B cell (primary cell): ENCODE results near the gene ATP6V0E2. TPM values are rescaled to one million over a fixed set of nuclear protein-coding genes. Genes with fewer than 3 reads are reported as not detected.

ENCODE experiments used
- ATAC-seq: fragments of 200-7000 bp; cut with Tn5 transposase; one replicate; pipeline ENCODE4 v1.10.0; 2021; ENCODE audit warnings: low read depth, mild to moderate bottlenecking, moderate number of reproducible peaks, moderate library complexity
- CTCF ChIA-PET: fragments of 350-600 bp; sonication (Branson Sonifier 250); formaldehyde crosslinking; loops from one replicate; lab custom pipeline; 2021; ENCODE audit warnings: antibody characterized with exemption, inconsistent platforms; lab: Charles Lee
- POLR2A ChIA-PET: fragments of 350-600 bp; sonication (Branson Sonifier 250); formaldehyde crosslinking; loops from one replicate; lab custom pipeline; 2021; ENCODE audit warnings: antibody characterized with exemption; lab: Charles Lee
- DNase-seq: peaks from one replicate; pipeline ENCODE4 v3.0.0; 2013
- H2AFZ ChIP-seq: 2 replicates; pipeline ENCODE4 v1.6.1; 2012; ENCODE audit warnings: mild to moderate bottlenecking, low read depth, low read length; ENCODE audit not compliant: insufficient read depth, poor library complexity, severe bottlenecking
- H3K27ac ChIP-seq, 2 donors: 1 replicate in 1 of 2; 2 replicates in 1 of 2; pipeline ENCODE4 v1.5.1; 2012 to 2013; ENCODE audit warnings: low read length in 2 of 2, mild to moderate bottlenecking in 2 of 2, moderate library complexity in 1 of 2
- H3K27me3 ChIP-seq, 4 experiments: fragments of 200-600 bp in 1 of 4; sonication (generic) in 1 of 4; replicated peaks in 1 of 4; 1 replicate in 2 of 4; 2 replicates in 2 of 4; pipeline versions ENCODE4 v1.6.1 to v1.7.0; 2013 to 2016; ENCODE audit warnings: low read length in 3 of 4, mild to moderate bottlenecking in 2 of 4, mixed read lengths in 1 of 4, moderate library complexity in 1 of 4; ENCODE audit not compliant: insufficient read depth in 4 of 4, control insufficient read depth in 3 of 4; ENCODE audit errors: control extremely low read depth in 1 of 4
- H3K36me3 ChIP-seq, 2 experiments: replicated peaks in 1 of 2; 1 replicate in 1 of 2; 2 replicates in 1 of 2; pipeline versions ENCODE4 v1.6.1 to v1.7.1; 2013; ENCODE audit warnings: low read length in 1 of 2; ENCODE audit not compliant: insufficient read depth in 2 of 2, control insufficient read depth in 1 of 2; ENCODE audit errors: control extremely low read depth in 1 of 2, extremely low read depth in 1 of 2
- H3K4me1 ChIP-seq, 2 donors: fragments of 200-600 bp in 1 of 2; sonication (generic) in 1 of 2; 1 replicate in 1 of 2; 2 replicates in 1 of 2; pipeline versions ENCODE4 v1.5.1 to v1.6.1; 2013 to 2017; ENCODE audit warnings: low read length in 2 of 2; ENCODE audit not compliant: control insufficient read depth in 2 of 2, insufficient read depth in 2 of 2
- H3K4me2 ChIP-seq: replicated peaks from 2 replicates; pipeline ENCODE3; 2012; ENCODE audit warnings: mild to moderate bottlenecking, low read depth, low read length; ENCODE audit not compliant: poor library complexity, severe bottlenecking
- H3K4me3 ChIP-seq, 5 experiments: fragments of 200-600 bp in 1 of 5; sonication (generic) in 1 of 5; 1 replicate in 3 of 5; 2 replicates in 2 of 5; pipeline versions ENCODE4 v1.5.1 to v1.7.0; 2011 to 2016; ENCODE audit warnings: low read length in 4 of 5, mild to moderate bottlenecking in 4 of 5, low read depth in 2 of 5, control low read depth in 1 of 5, moderate library complexity in 1 of 5; ENCODE audit not compliant: insufficient read depth in 1 of 5; ENCODE audit errors: control extremely low read depth in 1 of 5, extremely low read depth in 1 of 5
- H3K79me2 ChIP-seq: fragments of 200-600 bp; sonication (generic); one replicate; pipeline ENCODE4 v1.6.0; 2016; ENCODE audit warnings: low read length; ENCODE audit not compliant: control insufficient read depth, insufficient read depth
- H3K9ac ChIP-seq: fragments of 200-600 bp; sonication (generic); 2 replicates; pipeline ENCODE4 v1.6.1; 2017; ENCODE audit warnings: mild to moderate bottlenecking, low read length, moderate library complexity
- H3K9me3 ChIP-seq, 3 donors: one replicate each; pipeline versions ENCODE4 v1.6.1 to v1.7.1; 2013; ENCODE audit warnings: low read length in 2 of 3; ENCODE audit not compliant: control insufficient read depth in 2 of 3, insufficient read depth in 1 of 3; ENCODE audit errors: control extremely low read depth in 1 of 3
- H4K20me1 ChIP-seq: 2 replicates; pipeline ENCODE4 v1.6.0; 2012; ENCODE audit warnings: mild to moderate bottlenecking, low read length; ENCODE audit not compliant: insufficient read depth, control insufficient read depth, poor library complexity, severe bottlenecking
- H3K27ac Mint-ChIP-seq: one replicate; pipeline ENCODE4 v1.8.0; 2021; ENCODE audit warnings: mixed read lengths
- H3K27me3 Mint-ChIP-seq: one replicate; pipeline ENCODE4 v1.8.0; 2021; ENCODE audit warnings: mixed read lengths
- H3K4me1 Mint-ChIP-seq: one replicate; pipeline ENCODE4 v1.8.0; 2021; ENCODE audit warnings: mixed read lengths
- H3K4me3 Mint-ChIP-seq: one replicate; pipeline ENCODE4 v1.8.0; 2021; ENCODE audit warnings: mixed read lengths
- H3K9me3 Mint-ChIP-seq: one replicate; pipeline ENCODE4 v1.8.0; 2022; ENCODE audit warnings: mixed read lengths; ENCODE audit not compliant: insufficient read depth
- CTCF ChIP-seq: fragments of 200-600 bp; IDR thresholded peaks from one replicate; pipeline ENCODE4 v1.8.0; 2022; ENCODE audit warnings: antibody characterized with exemption, mild to moderate bottlenecking
- EZH2 ChIP-seq: IDR thresholded peaks from 2 replicates; pipeline ENCODE4 v1.6.1; 2012; ENCODE audit warnings: borderline replicate concordance, low read depth, mild to moderate bottlenecking, moderate library complexity, low read length; ENCODE audit not compliant: insufficient read depth, poor library complexity, severe bottlenecking
- WGBS: methylation state at CpG from one replicate; pipeline ENCODE4 v1.1.5; 2013; ENCODE audit warnings: missing lambda C conversion rate; ENCODE audit not compliant: insufficient coverage; 5-methylcytosine and 5-hydroxymethylcytosine counted together
- intact Hi-C: fragments of 100-400 bp; cut with micrococcal nuclease; formaldehyde crosslinking; loops from one replicate; pipeline ENCODE4 v1.10.0; 2022
- polyA plus RNA-seq: library from polyadenylated mRNA; depleted of rRNA; stranded (reverse); fragments of >200 nt; gene quantifications from 2 replicates; pipeline ENCODE4 v1.2.3, GENCODE V29; 2012
- total RNA-seq, 2 donors: library from RNA; stranded (reverse); fragments of 120-200 nt in 1 of 2; gene quantifications; 1 replicate in 1 of 2; 2 replicates in 1 of 2; pipeline versions ENCODE4 v1.2.3 to v1.2.4, GENCODE V29; 2013 to 2022

Gene ATP6V0E2
- total and polyA plus RNA-seq, 2 donors (not counting 1 experiment from before 2014, with no cell fraction given): 13.5 to 49.6 TPM

- Histone ChIP-seq H3K9ac (no peak overlapping the region), H2AFZ (no peak overlapping the region), H3K79me2 (no peaks in the 10 kb centered on the region), H3K4me3 (no peak overlapping the region), H3K36me3 (no peaks in the 10 kb centered on the region), H3K4me1 (no peaks in the 10 kb centered on the region), H4K20me1 (no peaks in the 10 kb centered on the region), H3K27me3 (peaks cover 0 to 5% (median 0%) of the 10 kb centered on the region in 4 experiments), H3K4me2 (no peak overlapping the region), H3K9me3 (no peaks in the 10 kb centered on the region), H3K27ac (no peak overlapping the region)
- no peak overlapping the region for H3K27ac Mint-ChIP-seq
- WGBS: 73% methylated on average over 12 of the region's 12 CpGs
- ChIA-PET CTCF (no interaction called here), POLR2A (no interaction called here)
- ATAC-seq: no peak
- no peaks in the 10 kb centered on the region for H3K9me3 Mint-ChIP-seq
- no peak overlapping the region for H3K4me3 Mint-ChIP-seq
- H3K27me3 Mint-ChIP-seq: peaks cover 8% of the 10 kb centered on the region
- DNase-seq: no peak
- intact Hi-C loops: no loop called here
- no peaks in the 10 kb centered on the region for H3K4me1 Mint-ChIP-seq
- TF ChIP-seq CTCF (no peak), EZH2 (no peak)
Measured at GRCh38 chr7:149826344-149827088, 47.3 kb upstream of the ATP6V0E2 start.

- no peak overlapping the region for H3K4me3 ChIP-seq
- Mint-ChIP-seq H3K9me3 (no peaks in the 10 kb centered on the region), H3K27me3 (peaks cover 12% of the 10 kb centered on the region), H3K27ac (no peak overlapping the region), H3K4me3 (no peak overlapping the region), H3K4me1 (no peaks in the 10 kb centered on the region)
- TF ChIP-seq CTCF: no peak
- no peak for TF ChIP-seq EZH2
- no peak overlapping the region for H2AFZ ChIP-seq
- H3K4me2 ChIP-seq: no peak overlapping the region
- DNase-seq (no peak), ATAC-seq (no peak)
- no peaks in the 10 kb centered on the region for H3K9me3 ChIP-seq
- no peak overlapping the region for H3K27ac ChIP-seq
- 72% methylated on average over 22 of the region's 23 CpGs for WGBS
- no peaks in the 10 kb centered on the region for H3K4me1 ChIP-seq
- H3K9ac ChIP-seq: no peak overlapping the region
- intact Hi-C loops: no loop called here
- ChIA-PET POLR2A (no interaction called here), CTCF (no interaction called here)
- no peaks in the 10 kb centered on the region for H3K36me3 ChIP-seq
- no peaks in the 10 kb centered on the region for H3K79me2 ChIP-seq
- H4K20me1 ChIP-seq: no peaks in the 10 kb centered on the region
- peaks cover 0 to 7% (median 0%) of the 10 kb centered on the region in 4 experiments for H3K27me3 ChIP-seq
Measured at GRCh38 chr7:149827089-149827981, 46.4 kb upstream of the ATP6V0E2 start.
